Measurements from ENCODE around the gene FOXP1. TPM values are rescaled to one million over a fixed set of nuclear protein-coding genes. Genes with fewer than 3 reads are reported as not detected.

The FOXP1 gene
- total and polyA plus RNA-seq, 2 of the 13 experiments (the other 11 are each of a cell fraction or from before 2014, with no cell fraction given) = 40.4 to 59.0 TPM

DNA sequence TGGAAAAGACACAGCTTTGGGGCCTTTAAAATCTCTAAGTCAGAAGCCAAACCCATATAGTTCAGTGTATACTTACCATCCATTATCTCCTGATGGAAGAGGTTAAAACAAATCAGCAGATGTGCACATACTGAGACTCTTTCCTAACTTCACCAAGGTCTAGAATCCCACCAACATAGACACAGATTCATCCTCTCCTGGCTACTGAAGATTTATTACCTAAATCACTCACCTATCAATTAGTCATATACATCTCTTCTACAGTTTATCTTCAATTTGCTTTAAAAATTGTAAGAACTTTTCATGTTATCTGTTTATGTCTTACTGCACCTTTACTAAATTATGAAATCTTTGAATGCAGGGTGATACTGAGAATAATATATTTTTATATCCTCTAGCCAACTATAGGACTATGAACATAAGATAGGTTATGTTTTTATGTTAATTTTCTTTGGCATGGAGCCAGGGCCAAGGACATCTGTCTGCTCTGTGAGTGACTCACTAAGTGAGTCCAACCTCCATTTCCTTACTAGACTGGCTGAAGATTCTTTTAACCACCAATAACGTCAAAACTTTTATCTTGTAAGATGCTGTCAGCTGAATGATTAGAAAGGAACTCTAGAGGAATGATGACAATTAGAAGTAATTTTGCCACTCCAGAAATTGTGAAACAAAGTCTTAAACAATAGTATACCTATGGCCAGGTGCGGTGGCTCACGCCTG lies 397.6 kb downstream of the FOXP1 start:
- Histone ChIP-seq H3K27ac (ENCODE audit: extremely low read length, insufficient read depth, low read length) (no peak overlapping the region), H3K9me3 (ENCODE audit: low read length) (no peaks in the 10 kb centered on the region), H3K4me1 (ENCODE audit: insufficient read depth, low read length) (peaks cover 4% of the 10 kb centered on the region), H3K79me2 (ENCODE audit: insufficient read depth, low read length) (no peaks in the 10 kb centered on the region), H3K4me3 (replicated peaks in 1 of 3; ENCODE audit: insufficient read depth in 1 of 3, low read depth in 2 of 3, low read length in 3 of 3) (no peak overlapping the region), H3K4me2 (ENCODE audit: low read depth, low read length) (no peak overlapping the region), H4K20me1 (ENCODE audit: insufficient read depth, low read length) (no peaks in the 10 kb centered on the region), H3K36me3 (replicated peaks in 1 of 2; ENCODE audit: control insufficient read depth in 1 of 2, insufficient read depth in 2 of 2, low read length in 2 of 2) (peaks cover 0 to 5% of the 10 kb centered on the region in 2 experiments; a peak in 2 of 5 replicates), H3K27me3 (ENCODE audit: control insufficient read depth in 1 of 2, insufficient read depth in 2 of 2, low read length in 2 of 2) (no peaks in the 10 kb centered on the region), H2AFZ (ENCODE audit: low read length) (no peak overlapping the region), H3K9ac (ENCODE audit: insufficient read depth, low read depth, low read length) (no peak overlapping the region)
- ChIA-PET POLR2A (no interaction called here), CTCF (ENCODE audit: low intra/inter-chr PET ratio, low total read pairs) (no interaction called here)
- DNase-seq (ENCODE audit: low spot score) (no peak), FAIRE-seq (no peak), ATAC-seq (no peak)
- in situ Hi-C loops (cut with HindIII; ENCODE audit: extremely low pct_ligation_motif_present, low pct_unique_long_range_greater_than_20kb) = no loop called here
- 96% methylated on average over 3 of the region's 3 CpGs for WGBS (ENCODE audit: low lambda C conversion rate)
- no TSS peak for BruUV-seq (replicated peaks)
- intact Hi-C loops (cut with micrococcal nuclease; ENCODE audit: unreplicated experiment) = no loop called here
- TF ChIP-seq NRL (CRISPR knock-in tag; IDR thresholded peaks at IDR 0.05; ENCODE audit: borderline replicate concordance) = no peak
- no peak for TF ChIP-seq ZFP1 (CRISPR knock-in tag; IDR thresholded peaks at IDR 0.05)
- no peak for TF ChIP-seq CBFB (CRISPR knock-in tag; IDR thresholded peaks at IDR 0.05)
- TF ChIP-seq NFRKB (IDR thresholded peaks at IDR 0.05) = no peak
- TF ChIP-seq CREM (IDR thresholded peaks at IDR 0.05) = no peak
- TF ChIP-seq CREM (CRISPR knock-in tag; IDR thresholded peaks at IDR 0.05) = no peak
- no peak for TF ChIP-seq ZFP62 (CRISPR knock-in tag; IDR thresholded peaks at IDR 0.05)
- TF ChIP-seq ZNF160 (CRISPR knock-in tag; IDR thresholded peaks at IDR 0.05) = no peak
- TF ChIP-seq ZNF562 (CRISPR knock-in tag; IDR thresholded peaks at IDR 0.05; ENCODE audit: borderline replicate concordance) = no peak
- no peak for TF ChIP-seq HOXA3 (CRISPR knock-in tag; IDR thresholded peaks at IDR 0.05)
- TF ChIP-seq GATAD2A (CRISPR knock-in tag; IDR thresholded peaks at IDR 0.05) = no peak
- TF ChIP-seq, protein P1, sequence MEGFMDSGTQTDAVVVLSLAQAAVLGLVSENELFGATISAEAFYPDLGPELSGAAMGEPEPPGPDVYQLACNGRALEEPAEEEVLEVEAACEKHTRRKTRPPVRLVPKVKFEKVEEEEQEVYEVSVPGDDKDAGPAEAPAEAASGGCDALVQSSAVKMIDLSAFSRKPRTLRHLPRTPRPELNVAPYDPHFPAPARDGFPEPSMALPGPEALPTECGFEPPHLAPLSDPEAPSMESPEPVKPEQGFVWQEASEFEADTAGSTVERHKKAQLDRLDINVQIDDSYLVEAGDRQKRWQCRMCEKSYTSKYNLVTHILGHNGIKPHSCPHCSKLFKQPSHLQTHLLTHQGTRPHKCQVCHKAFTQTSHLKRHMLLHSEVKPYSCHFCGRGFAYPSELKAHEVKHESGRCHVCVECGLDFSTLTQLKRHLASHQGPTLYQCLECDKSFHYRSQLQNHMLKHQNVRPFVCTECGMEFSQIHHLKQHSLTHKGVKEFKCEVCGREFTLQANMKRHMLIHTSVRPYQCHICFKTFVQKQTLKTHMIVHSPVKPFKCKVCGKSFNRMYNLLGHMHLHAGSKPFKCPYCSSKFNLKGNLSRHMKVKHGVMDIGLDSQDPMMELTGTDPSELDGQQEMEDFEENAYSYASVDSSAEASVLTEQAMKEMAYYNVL (CRISPR knock-in tag; IDR thresholded peaks at IDR 0.05; ENCODE audit: borderline replicate concordance) = no peak
